RWPE1 (cell line): ENCODE data around the gene DMRTB1.

ENCODE experiments used
- CTCF ChIA-PET: fragments of 350-600 bp; sonication (Branson Sonifier 250); formaldehyde crosslinking; extraction: SDS; loops from one replicate; lab custom pipeline; 2021; lab: Yijun Ruan, JAX
- POLR2A ChIA-PET: fragments of 400-600 bp; formaldehyde crosslinking; extraction: SDS; loops from one replicate; lab custom pipeline; 2020; ENCODE audit warnings: antibody characterized with exemption; ENCODE audit not compliant: low non-redundant PET; lab: Yijun Ruan, JAX
- DNase-seq: peaks from one replicate; pipeline ENCODE4 v3.0.0; 2012; ENCODE audit warnings: low spot score
- H3K27ac ChIP-seq: fragments of 450-650 bp; 2 replicates; pipeline ENCODE4 v1.5.1; 2017
- CTCF ChIP-seq: fragments of 450-650 bp; conservative IDR thresholded peaks from 2 replicates; pipeline ENCODE4 v1.5.1; 2017; ENCODE audit warnings: low read depth, mild to moderate bottlenecking

The DMRTB1 gene

GRCh38 chr1:53481456-53481855 is 22.3 kb downstream of the DMRTB1 start:
- TF ChIP-seq CTCF = no peak
- no peak for DNase-seq
- CTCF ChIA-PET = no interaction called here

GRCh38 chr1:53482441-53483153 is 23.4 kb downstream of the DMRTB1 start:
- TF ChIP-seq CTCF = no peak
- ChIA-PET CTCF (interaction anchor here (0.7 kb wide), 1 partner anchor 212 kb away, joined by 4 read pairs; no protein-coding TSS in a partner anchor), POLR2A (no interaction called here)
- DNase-seq = peak; percentile 31
- no peak overlapping the region for H3K27ac ChIP-seq

More at GRCh38 chr1:53481456-53481855, 22.3 kb downstream of the DMRTB1 start:
- no peak overlapping the region for H3K27ac ChIP-seq
- POLR2A ChIA-PET = no interaction called here

GRCh38 chr1:53483170-53483569 is 24.0 kb downstream of the DMRTB1 start:
- ChIA-PET CTCF (interaction anchor here (0.6 to 0.7 kb wide), 4 partner anchors 8 to 212 kb away, joined by 3 to 5 read pairs (median 4); no protein-coding TSS in a partner anchor), POLR2A (no interaction called here)
- H3K27ac ChIP-seq = no peak overlapping the region
- no peak for DNase-seq
- TF ChIP-seq CTCF = no peak

DNA sequence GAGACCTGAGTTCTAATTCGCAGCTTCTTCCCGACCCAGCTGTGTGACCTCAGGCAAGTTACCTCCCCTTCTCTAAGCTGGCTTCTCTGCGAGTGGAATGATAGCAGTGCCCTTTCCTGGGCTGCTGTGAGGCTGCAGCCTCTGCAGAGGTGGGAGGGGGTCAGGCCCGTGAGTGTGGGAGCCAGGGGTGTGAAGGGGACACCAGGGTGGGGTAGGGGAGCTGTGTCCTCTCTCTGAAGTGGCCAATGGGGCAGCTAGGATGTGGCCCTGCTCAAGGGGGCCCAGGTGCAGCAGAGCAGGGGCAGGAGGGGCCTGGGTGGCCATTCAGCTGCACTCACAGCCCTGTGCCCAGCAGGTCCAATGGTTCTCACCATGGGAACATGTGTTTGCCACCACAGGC is 24.5 kb downstream of the DMRTB1 start:
- DNase-seq = no peak
- H3K27ac ChIP-seq = no peak overlapping the region
- POLR2A ChIA-PET = no interaction called here
- CTCF ChIA-PET = interaction anchor here (0.6 to 0.7 kb wide), 4 partner anchors 8 to 211 kb away, joined by 3 to 5 read pairs (median 4); no protein-coding TSS in a partner anchor
- TF ChIP-seq CTCF = no peak

- TF ChIP-seq CTCF = no peak
- ChIA-PET POLR2A (no interaction called here), CTCF (interaction anchor here (0.6 to 2.1 kb wide), 6 partner anchors 20 to 258 kb away, joined by 3 to 16 read pairs (median 4); no protein-coding TSS in a partner anchor)
- H3K27ac ChIP-seq = no peak overlapping the region
- DNase-seq = no peak
These were observed 25.7 kb downstream of the DMRTB1 start for GRCh38 chr1:53484705-53485477.
